GM12865 (cell line): Measurements from ENCODE around the gene MAMDC4.

Experiments used
- DNase-seq: peaks from one replicate; pipeline ENCODE4 v3.0.0; 2010; ENCODE audit warnings: low read depth
- H3K4me3 ChIP-seq: 2 replicates; pipeline ENCODE4 v1.5.1; 2011; ENCODE audit warnings: mild to moderate bottlenecking, low read depth, low read length, control low read depth
- CTCF ChIP-seq: IDR thresholded peaks from 2 replicates; pipeline ENCODE4 v1.5.1; 2011; ENCODE audit warnings: low read length, control low read depth, low read depth, inconsistent platforms; ENCODE audit not compliant: insufficient read depth; ENCODE audit errors: missing control alignments

Gene MAMDC4

GRCh38 chr9:136826188-136826541 is 26.0 kb upstream of the MAMDC4 start:
- no peak for TF ChIP-seq CTCF
- no peak overlapping the region for H3K4me3 ChIP-seq
- DNase-seq: no peak

GRCh38 chr9:136826703-136827582 is 25.2 kb upstream of the MAMDC4 start:
- H3K4me3 ChIP-seq: no peak overlapping the region
- TF ChIP-seq CTCF: no peak
- no peak for DNase-seq

- no peak for TF ChIP-seq CTCF
- DNase-seq: no peak
- H3K4me3 ChIP-seq: no peak overlapping the region
Measured at GRCh38 chr9:136827794-136828473, 24.2 kb upstream of the MAMDC4 start.

- no peak overlapping the region for H3K4me3 ChIP-seq
- TF ChIP-seq CTCF: no peak
Measured at GRCh38 chr9:136828474-136829140, 23.5 kb upstream of the MAMDC4 start.

GRCh38 chr9:136829412-136829811 is 22.7 kb upstream of the MAMDC4 start:
- no peak overlapping the region for H3K4me3 ChIP-seq
- DNase-seq: no peak
- no peak for TF ChIP-seq CTCF

More at GRCh38 chr9:136828474-136829140, 23.5 kb upstream of the MAMDC4 start:
- DNase-seq: no peak

- no peak for TF ChIP-seq CTCF
- H3K4me3 ChIP-seq: no peak overlapping the region
- no peak for DNase-seq
Measured at GRCh38 chr9:136829981-136830885, 21.9 kb upstream of the MAMDC4 start.
